Fibroblast of skin of abdomen (primary cell): ENCODE results near the gene ZRANB1.
"Not testable (repeated sequence)": the region's sequence is repeated elsewhere in the genome, so short reads cannot be mapped to it uniquely, and the experiment has no call there.

Source experiments
- DNase-seq: peaks from one replicate; pipeline ENCODE4 v3.0.0-alpha.2; 2013

ZRANB1 gene

GRCh38 chr10:124966008-124966407, 24.1 kb downstream of the ZRANB1 start:
- no peak for DNase-seq

- DNase-seq, result no peak
Measured at GRCh38 chr10:124967255-124967654, 25.3 kb downstream of the ZRANB1 start.

- DNase-seq, result no peak
Measured at GRCh38 chr10:124971276-124971675, 29.4 kb downstream of the ZRANB1 start.

GRCh38 chr10:124972637-124973036, 30.7 kb downstream of the ZRANB1 start:
- no peak for DNase-seq

GRCh38 chr10:124974131-124974530, 32.2 kb downstream of the ZRANB1 start:
- DNase-seq, result no peak

GRCh38 chr10:124975977-124976514, 34.1 kb downstream of the ZRANB1 start:
- no peak for DNase-seq

GRCh38 chr10:124977161-124977560, 35.2 kb downstream of the ZRANB1 start:
- DNase-seq, result no peak

GRCh38 chr10:124977648-124978375, 35.9 kb downstream of the ZRANB1 start:
- DNase-seq, result no peak

- DNase-seq, result no peak
Measured at GRCh38 chr10:124978376-124978725, 36.4 kb downstream of the ZRANB1 start.

- no peak for DNase-seq
Measured at GRCh38 chr10:124983321-124983720, 41.4 kb downstream of the ZRANB1 start.

GRCh38 chr10:124984376-124984775, 42.5 kb downstream of the ZRANB1 start:
- no peak for DNase-seq

- no peak for DNase-seq
Measured at GRCh38 chr10:124985162-124985561, 43.2 kb downstream of the ZRANB1 start.

GRCh38 chr10:124987788-124988187, 45.9 kb downstream of the ZRANB1 start:
- DNase-seq, result no peak

- DNase-seq, result not testable (repeated sequence)
Measured at GRCh38 chr10:124988753-124989152, 46.8 kb downstream of the ZRANB1 start.

- DNase-seq, result no peak
Measured at GRCh38 chr10:124989526-124989925, 47.6 kb downstream of the ZRANB1 start.

- no peak for DNase-seq
Measured at GRCh38 chr10:124990671-124991625, 49.0 kb downstream of the ZRANB1 start.

- no peak for DNase-seq
Measured at GRCh38 chr10:124991835-124992234, 49.9 kb downstream of the ZRANB1 start.

- peak; percentile 60 for DNase-seq
Measured at GRCh38 chr10:124992462-124993344, 50.8 kb downstream of the ZRANB1 start.

- no peak for DNase-seq
Measured at GRCh38 chr10:124993345-124993708, 51.4 kb downstream of the ZRANB1 start.

- DNase-seq, result no peak
Measured at GRCh38 chr10:124993736-124994451, 52.0 kb downstream of the ZRANB1 start.

GRCh38 chr10:124994573-124995473, 52.9 kb downstream of the ZRANB1 start:
- no peak for DNase-seq
